Thyroid gland (tissue), 4 donors: Measurements from ENCODE around the gene MID1.

Source experiments
- POLR2A ChIP-seq, 2 donors: fragments of 450-650 bp; IDR thresholded peaks; one replicate each; pipeline ENCODE4 v1.6.1; 2017; ENCODE audit warnings: antibody characterized with exemption in 2 of 2, mild to moderate bottlenecking in 2 of 2, moderate library complexity in 1 of 2
- TF ChIP-seq, protein P1 (sequence below), 6 experiments: fragments of 200-600 bp in 3 of 6; fragments of 450-650 bp in 3 of 6; sonication (generic) in 3 of 6; IDR thresholded peaks; one replicate each; pipeline ENCODE4 v1.5.1; 2016 to 2019; ENCODE audit warnings: antibody characterized with exemption in 6 of 6, mild to moderate bottlenecking in 2 of 6, inconsistent platforms in 1 of 6, moderate library complexity in 1 of 6

GRCh38 chrX:10505726-10506125 is 114.7 kb downstream of the MID1 start:
- TF ChIP-seq POLR2A (IDR thresholded peaks at IDR 0.05), result no peak
- TF ChIP-seq, protein P1, sequence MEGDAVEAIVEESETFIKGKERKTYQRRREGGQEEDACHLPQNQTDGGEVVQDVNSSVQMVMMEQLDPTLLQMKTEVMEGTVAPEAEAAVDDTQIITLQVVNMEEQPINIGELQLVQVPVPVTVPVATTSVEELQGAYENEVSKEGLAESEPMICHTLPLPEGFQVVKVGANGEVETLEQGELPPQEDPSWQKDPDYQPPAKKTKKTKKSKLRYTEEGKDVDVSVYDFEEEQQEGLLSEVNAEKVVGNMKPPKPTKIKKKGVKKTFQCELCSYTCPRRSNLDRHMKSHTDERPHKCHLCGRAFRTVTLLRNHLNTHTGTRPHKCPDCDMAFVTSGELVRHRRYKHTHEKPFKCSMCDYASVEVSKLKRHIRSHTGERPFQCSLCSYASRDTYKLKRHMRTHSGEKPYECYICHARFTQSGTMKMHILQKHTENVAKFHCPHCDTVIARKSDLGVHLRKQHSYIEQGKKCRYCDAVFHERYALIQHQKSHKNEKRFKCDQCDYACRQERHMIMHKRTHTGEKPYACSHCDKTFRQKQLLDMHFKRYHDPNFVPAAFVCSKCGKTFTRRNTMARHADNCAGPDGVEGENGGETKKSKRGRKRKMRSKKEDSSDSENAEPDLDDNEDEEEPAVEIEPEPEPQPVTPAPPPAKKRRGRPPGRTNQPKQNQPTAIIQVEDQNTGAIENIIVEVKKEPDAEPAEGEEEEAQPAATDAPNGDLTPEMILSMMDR (IDR thresholded peaks at IDR 0.05), result no peak
